Lower leg skin (tissue), 4 donors: ENCODE results near the gene LYST. TPM values are rescaled to one million over a fixed set of nuclear protein-coding genes. Genes with fewer than 3 reads are reported as not detected.
A peak's percentile ranks its signal among the peaks of the same experiment; 100 is the strongest.

Source experiments
- DNase-seq, 2 donors: peaks; one replicate each; pipeline ENCODE4 v3.0.0-alpha.2; 2019; ENCODE audit warnings: low spot score in 2 of 2
- H3K4me3 ChIP-seq: fragments of 200-600 bp; sonication (generic); 2 replicates; pipeline ENCODE4 v1.5.1; 2017; ENCODE audit warnings: mild to moderate bottlenecking, low read depth; ENCODE audit not compliant: poor library complexity, severe bottlenecking
- CTCF ChIP-seq, 3 donors: fragments of 450-650 bp; IDR thresholded peaks; one replicate each; pipeline ENCODE4 v1.5.1; 2016; ENCODE audit warnings: antibody characterized with exemption in 3 of 3, mild to moderate bottlenecking in 3 of 3, moderate library complexity in 2 of 3
- POLR2A ChIP-seq, 2 donors: fragments of 450-650 bp; IDR thresholded peaks; one replicate each; pipeline ENCODE4 v1.6.1; 2016 to 2017; ENCODE audit warnings: antibody characterized with exemption in 2 of 2, mild to moderate bottlenecking in 1 of 2, moderate library complexity in 1 of 2
- whole genome bisulfite sequencing, 2 donors: methylation state at CpG; one replicate each; pipeline ENCODE4 v1.1.5; 2018; 5-methylcytosine and 5-hydroxymethylcytosine counted together
- intact Hi-C: fragments of 100-400 bp; cut with DNase I; formaldehyde crosslinking; loops from one replicate; pipeline ENCODE4 v1.15.0; 2023; ENCODE audit warnings: low total_unique reads
- total RNA-seq, 4 donors: library from RNA; depleted of rRNA; stranded (reverse); fragments of >200 nt; gene quantifications; one replicate each; pipeline ENCODE4 v1.1.0, GENCODE V29; 2016

The LYST gene
- total RNA-seq, 4 donors from 2014 or later = 38.5 to 43.9 (median 40.9) TPM

DNA sequence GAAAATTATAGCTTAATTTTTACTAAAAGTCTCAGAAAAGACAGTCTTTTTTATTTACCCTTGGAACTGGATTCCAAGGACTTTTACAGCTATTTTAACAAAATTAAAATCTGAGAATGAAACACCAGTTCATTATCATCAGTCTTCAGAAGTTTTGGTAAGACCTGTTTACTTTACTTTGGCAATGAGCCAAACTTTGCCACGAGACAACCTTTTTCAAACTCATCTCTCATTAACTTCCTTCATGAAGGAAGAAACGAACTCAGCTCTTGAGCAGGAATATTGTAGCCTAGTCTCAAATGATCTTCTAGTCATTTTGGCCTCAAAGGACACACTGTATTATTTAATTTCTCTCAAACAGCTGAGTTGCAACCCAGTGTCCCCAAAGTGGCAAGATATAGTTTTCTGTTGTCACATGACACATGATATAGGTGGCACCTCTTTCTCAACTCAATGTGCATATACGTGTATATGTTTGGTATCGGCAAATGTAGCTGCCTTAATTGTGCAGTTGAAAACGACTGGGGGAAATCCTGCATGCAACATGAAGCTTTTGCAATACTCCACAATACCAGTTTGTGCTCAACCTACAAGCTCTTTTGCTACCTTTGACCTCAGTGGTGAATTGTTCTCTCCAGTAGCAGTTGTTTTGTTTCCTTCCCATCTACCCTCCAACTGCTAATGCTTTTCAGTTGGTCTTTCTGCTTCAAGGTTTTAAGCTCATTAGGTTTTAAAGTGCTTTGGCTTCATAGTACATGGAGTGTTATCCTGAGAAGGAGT, 208.8 kb downstream of the LYST start:
- 56 to 60% methylated on average over 5 of the region's 5 CpGs for WGBS, 2 donors
- TF ChIP-seq CTCF (IDR thresholded peaks at IDR 0.05) (no peak), POLR2A (IDR thresholded peaks at IDR 0.05) (no peak)
- intact Hi-C loops = no loop called here
- DNase-seq = no peak
- no peak overlapping the region for H3K4me3 ChIP-seq

GRCh38 chr1:235657269-235657668, 209.4 kb downstream of the LYST start:
- 74 to 81% methylated on average over 5 of the region's 5 CpGs for WGBS, 2 donors
- no peak for DNase-seq
- TF ChIP-seq CTCF (IDR thresholded peaks at IDR 0.05) (no peak), POLR2A (IDR thresholded peaks at IDR 0.05) (no peak)
- no peak overlapping the region for H3K4me3 ChIP-seq
- intact Hi-C loops = no loop called here

- WGBS, 2 donors = 90 to 92% methylated on average over 11 of the region's 11 CpGs
- H3K4me3 ChIP-seq = no peak overlapping the region
- TF ChIP-seq POLR2A (IDR thresholded peaks at IDR 0.05) (no peak), CTCF (IDR thresholded peaks at IDR 0.05) (no peak)
- intact Hi-C loops = no loop called here
- peak in 1 of 2 donors; percentile 60 for DNase-seq
These were observed 214.3 kb downstream of the LYST start for GRCh38 chr1:235652364-235652763.

DNA sequence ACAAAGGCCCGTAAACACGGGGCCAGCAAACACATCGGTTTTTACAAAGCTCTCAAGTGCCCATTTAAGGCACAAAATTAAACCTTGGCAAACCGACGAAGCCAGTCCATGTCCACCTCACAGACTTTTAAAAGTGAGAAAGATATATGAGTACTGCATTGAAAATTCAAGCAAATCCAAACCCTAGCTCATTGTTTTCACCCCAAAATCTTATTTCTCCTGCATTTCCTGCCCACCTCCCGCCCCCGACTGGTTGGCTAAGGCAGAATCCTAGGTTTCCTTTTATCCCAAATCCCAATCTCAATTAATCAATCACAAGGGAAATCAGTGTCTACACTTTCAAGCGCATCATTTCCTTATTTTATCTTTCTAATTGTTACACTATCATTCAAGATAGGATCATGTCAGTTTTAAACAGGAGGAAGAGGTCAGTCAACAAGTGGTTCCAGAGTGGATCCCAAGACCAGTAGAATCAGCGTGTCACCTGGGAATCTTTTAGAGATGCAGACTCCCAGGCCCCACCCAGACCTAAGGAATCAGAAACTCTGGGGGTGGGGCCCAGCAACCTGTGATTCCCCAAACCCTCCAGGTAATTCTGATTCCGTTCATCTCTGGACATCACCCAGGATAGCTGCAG, 215.4 kb downstream of the LYST start:
- TF ChIP-seq CTCF (IDR thresholded peaks at IDR 0.05) (no peak), POLR2A (IDR thresholded peaks at IDR 0.05) (no peak)
- 38 to 65% methylated on average over 10 of the region's 10 CpGs for WGBS, 2 donors

GRCh38 chr1:235650341-235651169, 216.2 kb downstream of the LYST start:
- TF ChIP-seq POLR2A (IDR thresholded peaks at IDR 0.05) = no peak
- no peak for TF ChIP-seq CTCF (IDR thresholded peaks at IDR 0.05)
- no peak overlapping the region for H3K4me3 ChIP-seq
- DNase-seq = peak in 1 of 2 donors; percentile 80
- intact Hi-C loops = no loop called here
- 4 to 24% methylated on average over 22 to 61 of the region's 71 CpGs for WGBS, 2 donors

More for the DNA sequence above, 215.4 kb downstream of the LYST start:
- intact Hi-C loops = no loop called here
- no peak overlapping the region for H3K4me3 ChIP-seq
- DNase-seq = peak in 1 of 2 donors; percentile 76
